ENCODE data around the gene ANTXR1.

GRCh38 chr2:69165091-69165880 lies 152.3 kb downstream of the ANTXR1 start:
- TF ChIP-seq POLR2A (IDR thresholded peaks at IDR 0.05) (no peak), CTCF (IDR thresholded peaks at IDR 0.05) (no peak)
